Caco-2 (cell line): Measurements from ENCODE around the gene STOX2. TPM values are rescaled to one million over a fixed set of nuclear protein-coding genes. Genes with fewer than 3 reads are reported as not detected.

Experiments
- BruUV-seq: library from RNA; stranded (reverse); fragments of 400-500 nt; replicated peaks from 2 replicates; lab custom pipeline; 2021; lab: Mats Ljungman, UMichigan
- CTCF ChIA-PET: fragments of 300-600 bp; sonication (Branson Sonifier 250); formaldehyde crosslinking; loops from one replicate; lab custom pipeline; 2022; ENCODE audit warnings: antibody characterized with exemption; lab: Charles Lee
- POLR2A ChIA-PET: fragments of 300-600 bp; sonication (Branson Sonifier 250); formaldehyde crosslinking; loops from one replicate; lab custom pipeline; 2022; ENCODE audit warnings: antibody characterized with exemption; lab: Charles Lee
- DNase-seq, 2 experiments: peaks; one replicate each; pipeline versions ENCODE4 v3.0.0 to v3.0.0-alpha.2; 2020 to 2022
- H3K27me3 ChIP-seq: replicated peaks from 2 replicates; pipeline ENCODE4 v1.6.0; 2011; ENCODE audit warnings: low read length; ENCODE audit not compliant: control insufficient read depth, insufficient read depth
- H3K36me3 ChIP-seq: 2 replicates; pipeline ENCODE4 v1.5.1; 2011; ENCODE audit warnings: low read length; ENCODE audit not compliant: control insufficient read depth, insufficient read depth
- H3K4me1 ChIP-seq: fragments of 250-450 bp; sonication (Bioruptor Pico); 2 replicates; pipeline ENCODE4 v1.5.1; 2020; ENCODE audit warnings: mild to moderate bottlenecking
- H3K4me3 ChIP-seq: 2 replicates; pipeline ENCODE4 v1.5.1; 2011; ENCODE audit warnings: low read depth, mild to moderate bottlenecking, control low read depth, low read length
- H3K9me3 ChIP-seq: fragments of 250-450 bp; sonication (Bioruptor Pico); 2 replicates; pipeline ENCODE4 v1.5.1; 2020; ENCODE audit warnings: mild to moderate bottlenecking, moderate library complexity
- H3K27ac Mint-ChIP-seq: one replicate; pipeline ENCODE4 v1.8.0; 2022; ENCODE audit warnings: mixed read lengths; ENCODE audit not compliant: unreplicated experiment
- H3K27me3 Mint-ChIP-seq: one replicate; pipeline ENCODE4 v1.8.0; 2022; ENCODE audit warnings: mixed read lengths; ENCODE audit not compliant: insufficient read depth, unreplicated experiment
- H3K36me3 Mint-ChIP-seq: one replicate; pipeline ENCODE4 v1.8.0; 2022; ENCODE audit warnings: mild to moderate bottlenecking, mixed read lengths; ENCODE audit not compliant: insufficient read depth, unreplicated experiment
- H3K4me1 Mint-ChIP-seq: one replicate; pipeline ENCODE4 v1.8.0; 2022; ENCODE audit warnings: low read depth, mixed read lengths; ENCODE audit not compliant: unreplicated experiment
- H3K4me3 Mint-ChIP-seq: one replicate; pipeline ENCODE4 v1.8.0; 2022; ENCODE audit warnings: mild to moderate bottlenecking, moderate library complexity, mixed read lengths; ENCODE audit not compliant: unreplicated experiment
- H3K9me3 Mint-ChIP-seq: one replicate; pipeline ENCODE4 v1.8.0; 2022; ENCODE audit warnings: mixed read lengths; ENCODE audit not compliant: unreplicated experiment
- CTCF ChIP-seq, 2 experiments: fragments of 200-600 bp in 1 of 2; IDR thresholded peaks; 1 replicate in 1 of 2; 2 replicates in 1 of 2; pipeline versions ENCODE4 v1.5.1 to v1.8.0; 2011 to 2022; ENCODE audit warnings: antibody characterized with exemption in 1 of 2, control low read depth in 1 of 2, inconsistent platforms in 1 of 2, low read depth in 1 of 2, low read length in 1 of 2, mild to moderate bottlenecking in 1 of 2, moderate library complexity in 1 of 2; ENCODE audit not compliant: insufficient read depth in 1 of 2, severe bottlenecking in 1 of 2, unreplicated experiment in 1 of 2
- intact Hi-C: fragments of 100-400 bp; cut with micrococcal nuclease; formaldehyde crosslinking; loops from one replicate; pipeline ENCODE4 v1.10.0; 2022; ENCODE audit not compliant: unreplicated experiment
- total RNA-seq: library from RNA; stranded (reverse); gene quantifications from 2 replicates; pipeline ENCODE4 v1.2.3, GENCODE V29; 2022

The STOX2 gene
- total RNA-seq, 1 experiment from 2014 or later: 1.8 TPM

- no peaks in the 10 kb centered on the region for H3K9me3 ChIP-seq
- no peak for DNase-seq
- POLR2A ChIA-PET: no interaction called here
- Mint-ChIP-seq H3K4me3 (no peak overlapping the region), H3K4me1 (peaks cover 6% of the 10 kb centered on the region), H3K27me3 (peaks cover 22% of the 10 kb centered on the region), H3K36me3 (peaks cover 5% of the 10 kb centered on the region), H3K27ac (no peak overlapping the region), H3K9me3 (no peaks in the 10 kb centered on the region)
- CTCF ChIA-PET: no interaction called here
- H3K4me3 ChIP-seq: no peak overlapping the region
- intact Hi-C loops: no loop called here
- TF ChIP-seq CTCF (IDR thresholded peaks at IDR 0.05; ENCODE audit: insufficient read depth in 1 of 2, low read depth in 1 of 2, low read length in 1 of 2, severe bottlenecking in 1 of 2, unreplicated experiment in 1 of 2): no peak
- H3K4me1 ChIP-seq: no peaks in the 10 kb centered on the region
- peaks cover 2% of the 10 kb centered on the region; the same call in 1 of the 2 replicates for H3K27me3 ChIP-seq
- BruUV-seq: no TSS peak
- no peaks in the 10 kb centered on the region for H3K36me3 ChIP-seq
Observed at GRCh38 chr4:183860731-183861130, 44.4 kb upstream of the STOX2 start.

GRCh38 chr4:183861426-183861825, 43.7 kb upstream of the STOX2 start:
- Mint-ChIP-seq H3K27me3 (peaks cover 23% of the 10 kb centered on the region), H3K36me3 (peaks cover 5% of the 10 kb centered on the region), H3K27ac (no peak overlapping the region), H3K9me3 (no peaks in the 10 kb centered on the region), H3K4me1 (peaks cover 6% of the 10 kb centered on the region), H3K4me3 (no peak overlapping the region)
- no peak for DNase-seq
- no peaks in the 10 kb centered on the region for H3K9me3 ChIP-seq
- no peak overlapping the region for H3K4me3 ChIP-seq
- H3K27me3 ChIP-seq: peaks cover 2% of the 10 kb centered on the region; the same call in 1 of the 2 replicates
- BruUV-seq: no TSS peak
- ChIA-PET POLR2A (no interaction called here), CTCF (no interaction called here)
- no peak for TF ChIP-seq CTCF (IDR thresholded peaks at IDR 0.05; ENCODE audit: insufficient read depth in 1 of 2, low read depth in 1 of 2, low read length in 1 of 2, severe bottlenecking in 1 of 2, unreplicated experiment in 1 of 2)
- intact Hi-C loops: no loop called here
- H3K36me3 ChIP-seq: no peaks in the 10 kb centered on the region
- no peaks in the 10 kb centered on the region for H3K4me1 ChIP-seq

- no peak for DNase-seq
- ChIA-PET POLR2A (no interaction called here), CTCF (no interaction called here)
- intact Hi-C loops: no loop called here
- Mint-ChIP-seq H3K36me3 (peaks cover 5% of the 10 kb centered on the region), H3K27ac (no peak overlapping the region), H3K9me3 (no peaks in the 10 kb centered on the region), H3K27me3 (peaks cover 22% of the 10 kb centered on the region), H3K4me3 (no peak overlapping the region), H3K4me1 (no peaks in the 10 kb centered on the region)
- no peaks in the 10 kb centered on the region for H3K36me3 ChIP-seq
- H3K4me1 ChIP-seq: no peaks in the 10 kb centered on the region
- no peaks in the 10 kb centered on the region for H3K9me3 ChIP-seq
- no peak for TF ChIP-seq CTCF (IDR thresholded peaks at IDR 0.05; ENCODE audit: insufficient read depth in 1 of 2, low read depth in 1 of 2, low read length in 1 of 2, severe bottlenecking in 1 of 2, unreplicated experiment in 1 of 2)
- H3K27me3 ChIP-seq: peaks cover 2% of the 10 kb centered on the region; the same call in 1 of the 2 replicates
- BruUV-seq: no TSS peak
- H3K4me3 ChIP-seq: no peak overlapping the region
Observed at GRCh38 chr4:183863155-183863825, 41.8 kb upstream of the STOX2 start.
